Stimulated activated effector memory CD8-positive, alpha-beta T cell treated with anti-CD3 and anti-CD28 coated beads, Interleukin-12 subunit alpha, Interleukin-12 subunit beta, amount 100 ng/mL, for 72 hours (primary cell): ENCODE measurements around the gene MON2.
A peak's percentile ranks its signal among the peaks of the same experiment; 100 is the strongest.
"Not testable (repeated sequence)": the region's sequence is repeated elsewhere in the genome, so short reads cannot be mapped to it uniquely, and the experiment has no call there.

ENCODE experiments used
- ATAC-seq: fragments of 150-1000 bp; cut with Tn5 transposase; 2 replicates; pipeline ENCODE4 v1.10.0; 2021
- DNase-seq, 2 donors: peaks; one replicate each; pipeline ENCODE4 v3.0.0; 2021 to 2022; ENCODE audit warnings: low spot score in 2 of 2
- H3K27ac Mint-ChIP-seq: one replicate; pipeline ENCODE4 v1.8.0; 2022; ENCODE audit warnings: mild to moderate bottlenecking, mixed read lengths
- H3K36me3 Mint-ChIP-seq: one replicate; pipeline ENCODE4 v1.8.0; 2022; ENCODE audit warnings: mild to moderate bottlenecking, mixed read lengths
- H3K4me1 Mint-ChIP-seq: one replicate; pipeline ENCODE4 v1.8.0; 2022; ENCODE audit warnings: mixed read lengths
- H3K4me3 Mint-ChIP-seq: one replicate; pipeline ENCODE4 v1.8.0; 2022; ENCODE audit warnings: mild to moderate bottlenecking, mixed read lengths
- H3K9me3 Mint-ChIP-seq: one replicate; pipeline ENCODE4 v1.8.0; 2022; ENCODE audit warnings: mixed read lengths

MON2 gene

GRCh38 chr12:62466594-62467491, at the start of gene MON2:
MON2 (plus strand) TSS chr12:62466826; CDS start chr12:62467208, 382 bp downstream.
- DNase-seq (peak; percentile 75 to 92), ATAC-seq (peak; percentile 99)
- H3K27ac Mint-ChIP-seq, result peak within 1 kb of the TSS; percentile 98
- peak within 1 kb of the TSS; percentile 84 for H3K4me3 Mint-ChIP-seq
- peaks cover 13% of the 10 kb centered on the region for H3K9me3 Mint-ChIP-seq
- H3K4me1 Mint-ChIP-seq, result peaks cover 13% of the 10 kb centered on the region
- H3K36me3 Mint-ChIP-seq, result peaks cover 11% of the 10 kb centered on the region

- Mint-ChIP-seq H3K9me3 (peaks cover 22% of the 10 kb centered on the region), H3K36me3 (no peaks in the 10 kb centered on the region), H3K4me1 (no peaks in the 10 kb centered on the region), H3K4me3 (no peak overlapping the region), H3K27ac (no peak overlapping the region)
- ATAC-seq (no peak), DNase-seq (no peak)
Observed at GRCh38 chr12:62426089-62426488, 40.5 kb upstream of the MON2 start.

- DNase-seq (no peak), ATAC-seq (no peak)
- peaks cover 3% of the 10 kb centered on the region for H3K4me1 Mint-ChIP-seq
- H3K9me3 Mint-ChIP-seq, result peaks cover 12% of the 10 kb centered on the region
- no peak overlapping the region for H3K27ac Mint-ChIP-seq
- no peak overlapping the region for H3K4me3 Mint-ChIP-seq
- H3K36me3 Mint-ChIP-seq, result no peaks in the 10 kb centered on the region
Observed at GRCh38 chr12:62429457-62429856, 37.2 kb upstream of the MON2 start.

GRCh38 chr12:62434494-62435302, 31.9 kb upstream of the MON2 start:
- ATAC-seq (peak; percentile 44), DNase-seq (no peak)
- Mint-ChIP-seq H3K4me1 (peaks cover 22% of the 10 kb centered on the region), H3K27ac (peak overlapping the region; percentile 51), H3K4me3 (peak overlapping the region; percentile 78), H3K9me3 (no peaks in the 10 kb centered on the region), H3K36me3 (no peaks in the 10 kb centered on the region)

GRCh38 chr12:62435303-62436163, 31.1 kb upstream of the MON2 start:
- H3K4me1 Mint-ChIP-seq, result peaks cover 22% of the 10 kb centered on the region
- H3K27ac Mint-ChIP-seq, result peak overlapping the region; percentile 51
- peak overlapping the region; percentile 78 for H3K4me3 Mint-ChIP-seq
- no peaks in the 10 kb centered on the region for H3K36me3 Mint-ChIP-seq
- no peaks in the 10 kb centered on the region for H3K9me3 Mint-ChIP-seq
- DNase-seq (peak; percentile 9 to 53), ATAC-seq (peak; percentile 84)

- ATAC-seq (no peak), DNase-seq (no peak)
- Mint-ChIP-seq H3K9me3 (no peaks in the 10 kb centered on the region), H3K36me3 (no peaks in the 10 kb centered on the region), H3K27ac (no peak overlapping the region), H3K4me1 (peaks cover 22% of the 10 kb centered on the region), H3K4me3 (peak overlapping the region; percentile 78)
Observed at GRCh38 chr12:62436164-62436503, 30.5 kb upstream of the MON2 start.

GRCh38 chr12:62438098-62438692, 28.4 kb upstream of the MON2 start:
- Mint-ChIP-seq H3K9me3 (no peaks in the 10 kb centered on the region), H3K27ac (no peak overlapping the region), H3K4me3 (no peak overlapping the region), H3K4me1 (peaks cover 22% of the 10 kb centered on the region), H3K36me3 (no peaks in the 10 kb centered on the region)
- ATAC-seq, result no peak
- peak; percentile 31 to 63 for DNase-seq

- ATAC-seq (no peak), DNase-seq (no peak)
- Mint-ChIP-seq H3K27ac (no peak overlapping the region), H3K4me3 (no peak overlapping the region), H3K4me1 (no peaks in the 10 kb centered on the region), H3K36me3 (no peaks in the 10 kb centered on the region), H3K9me3 (no peaks in the 10 kb centered on the region)
Observed at GRCh38 chr12:62446754-62447452, 19.7 kb upstream of the MON2 start.

GRCh38 chr12:62448436-62448835, 18.2 kb upstream of the MON2 start:
- no peaks in the 10 kb centered on the region for H3K9me3 Mint-ChIP-seq
- H3K27ac Mint-ChIP-seq, result no peak overlapping the region
- no peak overlapping the region for H3K4me3 Mint-ChIP-seq
- no peaks in the 10 kb centered on the region for H3K36me3 Mint-ChIP-seq
- DNase-seq (no peak), ATAC-seq (no peak)
- H3K4me1 Mint-ChIP-seq, result no peaks in the 10 kb centered on the region

- not testable (repeated sequence) for H3K4me1 Mint-ChIP-seq, DNase-seq, H3K9me3 Mint-ChIP-seq, H3K4me3 Mint-ChIP-seq, H3K36me3 Mint-ChIP-seq, ATAC-seq, H3K27ac Mint-ChIP-seq
Observed at GRCh38 chr12:62455429-62455828, 11.2 kb upstream of the MON2 start.

GRCh38 chr12:62458626-62459025, 8.0 kb upstream of the MON2 start:
- Mint-ChIP-seq H3K4me3 (no peak overlapping the region), H3K36me3 (no peaks in the 10 kb centered on the region), H3K27ac (no peak overlapping the region), H3K4me1 (no peaks in the 10 kb centered on the region), H3K9me3 (peaks cover 11% of the 10 kb centered on the region)
- DNase-seq (no peak), ATAC-seq (no peak)

GRCh38 chr12:62459976-62460375, 6.7 kb upstream of the MON2 start:
- ATAC-seq, result no peak
- H3K36me3 Mint-ChIP-seq, result no peaks in the 10 kb centered on the region
- H3K27ac Mint-ChIP-seq, result no peak overlapping the region
- DNase-seq, result no peak
- no peak overlapping the region for H3K4me3 Mint-ChIP-seq
- no peaks in the 10 kb centered on the region for H3K4me1 Mint-ChIP-seq
- H3K9me3 Mint-ChIP-seq, result peaks cover 13% of the 10 kb centered on the region

- not testable (repeated sequence) for ATAC-seq, H3K4me1 Mint-ChIP-seq, H3K36me3 Mint-ChIP-seq, H3K27ac Mint-ChIP-seq, DNase-seq, H3K4me3 Mint-ChIP-seq
- peaks cover 13% of the 10 kb centered on the region for H3K9me3 Mint-ChIP-seq
Observed at GRCh38 chr12:62461171-62461837, 5.3 kb upstream of the MON2 start.

GRCh38 chr12:62463252-62463651, 3.4 kb upstream of the MON2 start:
- not testable (repeated sequence) for ATAC-seq, H3K4me3 Mint-ChIP-seq, H3K27ac Mint-ChIP-seq, DNase-seq
- peaks cover 11% of the 10 kb centered on the region for H3K36me3 Mint-ChIP-seq
- H3K4me1 Mint-ChIP-seq, result peaks cover 13% of the 10 kb centered on the region
- peaks cover 13% of the 10 kb centered on the region for H3K9me3 Mint-ChIP-seq
